Natural killer cell (primary cell): ENCODE measurements around the gene STARD10. TPM values are rescaled to one million over a fixed set of nuclear protein-coding genes. Genes with fewer than 3 reads are reported as not detected.

Source experiments
- ATAC-seq, 3 donors: fragments of 150-1000 bp in 2 of 3; fragments of 200-7000 bp in 1 of 3; cut with Tn5 transposase; 1 replicate in 1 of 3; 2 replicates in 2 of 3; pipeline ENCODE4 v1.10.0; 2021; ENCODE audit warnings: mild to moderate bottlenecking in 2 of 3, moderate library complexity in 2 of 3
- DNase-seq, 2 donors: peaks; one replicate each; pipeline versions ENCODE4 v3.0.0 to v3.0.0-alpha.2; 2013 to 2021; ENCODE audit warnings: mixed read lengths in 1 of 2
- H3K27ac ChIP-seq: one replicate; pipeline ENCODE4 v1.5.1; 2013; ENCODE audit warnings: mild to moderate bottlenecking, low read length
- H3K27me3 ChIP-seq: one replicate; pipeline ENCODE4 v1.6.1; 2013; ENCODE audit warnings: low read length; ENCODE audit not compliant: control insufficient read depth, insufficient read depth
- H3K36me3 ChIP-seq: one replicate; pipeline ENCODE4 v1.6.1; 2013; ENCODE audit warnings: low read length; ENCODE audit not compliant: control insufficient read depth, insufficient read depth
- H3K4me1 ChIP-seq: one replicate; pipeline ENCODE4 v1.6.1; 2013; ENCODE audit warnings: low read length; ENCODE audit not compliant: control insufficient read depth, insufficient read depth
- H3K4me3 ChIP-seq: one replicate; pipeline ENCODE4 v1.5.1; 2013; ENCODE audit warnings: low read length
- H3K9me3 ChIP-seq: one replicate; pipeline ENCODE4 v1.6.1; 2013; ENCODE audit warnings: low read length; ENCODE audit not compliant: control insufficient read depth, insufficient read depth
- H3K27ac Mint-ChIP-seq, 2 donors: one replicate each; pipeline ENCODE4 v1.8.0; 2022; ENCODE audit warnings: mild to moderate bottlenecking in 2 of 2, mixed read lengths in 2 of 2, moderate library complexity in 1 of 2
- H3K27me3 Mint-ChIP-seq, 2 donors: one replicate each; pipeline ENCODE4 v1.8.0; 2022; ENCODE audit warnings: low read depth in 2 of 2, mixed read lengths in 2 of 2
- H3K36me3 Mint-ChIP-seq: one replicate; pipeline ENCODE4 v1.8.0; 2022; ENCODE audit warnings: mixed read lengths
- H3K4me1 Mint-ChIP-seq, 2 donors: one replicate each; pipeline ENCODE4 v1.8.0; 2022; ENCODE audit warnings: mixed read lengths in 2 of 2
- H3K4me3 Mint-ChIP-seq: one replicate; pipeline ENCODE4 v1.8.0; 2022; ENCODE audit warnings: mild to moderate bottlenecking, moderate library complexity, mixed read lengths
- H3K9me3 Mint-ChIP-seq, 2 donors: one replicate each; pipeline ENCODE4 v1.8.0; 2022; ENCODE audit warnings: mixed read lengths in 2 of 2
- WGBS: methylation state at CpG from one replicate; pipeline ENCODE4 v1.1.7; 2013; ENCODE audit warnings: missing lambda C conversion rate; ENCODE audit not compliant: insufficient coverage; 5-methylcytosine and 5-hydroxymethylcytosine counted together
- intact Hi-C: fragments of 100-400 bp; cut with micrococcal nuclease; formaldehyde crosslinking; loops from one replicate; pipeline ENCODE4 v1.14.2; 2022
- total RNA-seq, 4 donors: library from RNA; stranded (reverse); fragments of 120-200 nt in 1 of 4; gene quantifications; one replicate each; pipeline versions ENCODE4 v1.2.3 to v1.2.4, GENCODE V29; 2013 to 2022
- TF ChIP-seq, protein P1 (sequence below): fragments of 200-600 bp; IDR thresholded peaks from one replicate; pipeline ENCODE4 v1.8.0; 2022; ENCODE audit warnings: antibody characterized with exemption

Gene STARD10
- total RNA-seq, 3 donors from 2014 or later (not counting 1 experiment from before 2014, with no cell fraction given), result 10.9 to 17.3 (median 11.7) TPM

DNA sequence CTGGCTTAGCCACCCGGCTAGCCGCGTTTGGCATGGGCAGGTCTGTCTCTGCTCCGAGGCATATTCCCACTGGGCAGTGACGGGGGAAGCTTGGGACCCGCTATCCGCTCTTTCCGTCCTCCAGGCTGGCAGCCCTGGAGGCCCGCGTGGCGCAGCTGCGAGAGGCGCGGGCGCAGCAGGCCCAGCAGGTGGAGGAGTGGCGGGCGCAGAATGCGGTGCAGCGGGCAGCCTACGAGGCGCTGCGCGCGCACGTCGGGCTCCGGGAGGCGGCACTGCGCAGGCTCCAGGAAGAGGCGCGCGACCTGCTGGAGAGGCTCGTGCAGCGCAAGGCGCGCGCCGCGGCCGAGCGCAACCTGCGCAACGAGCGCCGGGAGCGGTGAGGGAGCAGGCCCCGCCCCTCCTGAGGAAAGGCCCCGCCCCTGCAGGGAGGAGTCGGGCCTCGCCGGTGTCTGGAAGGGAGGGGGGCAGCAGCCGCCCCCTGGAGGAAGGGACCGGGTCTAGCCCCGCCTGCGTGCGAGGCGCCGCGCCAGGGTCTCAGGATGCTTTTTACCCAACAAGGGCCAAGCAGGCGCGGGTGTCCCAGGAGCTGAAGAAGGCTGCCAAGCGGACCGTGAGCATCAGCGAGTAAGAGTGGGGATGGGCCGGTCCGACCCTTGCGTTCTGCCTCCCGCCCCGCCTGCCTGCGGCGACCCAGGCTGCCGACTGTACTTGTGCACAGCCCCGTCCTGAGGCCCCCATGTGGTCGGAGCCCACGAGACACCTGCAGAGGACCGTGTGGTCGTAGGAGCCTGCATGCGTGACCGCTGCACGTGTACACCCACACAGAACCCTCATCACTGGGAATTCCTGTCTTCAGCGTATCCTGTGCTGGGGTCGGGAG is 28.3 kb upstream of the STARD10 start:
- no peak overlapping the region for H3K4me3 Mint-ChIP-seq
- no peaks in the 10 kb centered on the region for H3K9me3 ChIP-seq
- no peaks in the 10 kb centered on the region for H3K27me3 ChIP-seq
- intact Hi-C loops, result no loop called here
- ATAC-seq (peak; percentile 80 to 89 (median 88)), DNase-seq (peak; percentile 65 to 93)
- peaks cover 73% of the 10 kb centered on the region for H3K36me3 ChIP-seq
- H3K4me1 Mint-ChIP-seq, result peaks cover 11 to 25% of the 10 kb centered on the region in 2 donors
- H3K27ac Mint-ChIP-seq, result no peak overlapping the region
- no peaks in the 10 kb centered on the region for H3K27me3 Mint-ChIP-seq
- no peaks in the 10 kb centered on the region for H3K9me3 Mint-ChIP-seq
- TF ChIP-seq, protein P1, sequence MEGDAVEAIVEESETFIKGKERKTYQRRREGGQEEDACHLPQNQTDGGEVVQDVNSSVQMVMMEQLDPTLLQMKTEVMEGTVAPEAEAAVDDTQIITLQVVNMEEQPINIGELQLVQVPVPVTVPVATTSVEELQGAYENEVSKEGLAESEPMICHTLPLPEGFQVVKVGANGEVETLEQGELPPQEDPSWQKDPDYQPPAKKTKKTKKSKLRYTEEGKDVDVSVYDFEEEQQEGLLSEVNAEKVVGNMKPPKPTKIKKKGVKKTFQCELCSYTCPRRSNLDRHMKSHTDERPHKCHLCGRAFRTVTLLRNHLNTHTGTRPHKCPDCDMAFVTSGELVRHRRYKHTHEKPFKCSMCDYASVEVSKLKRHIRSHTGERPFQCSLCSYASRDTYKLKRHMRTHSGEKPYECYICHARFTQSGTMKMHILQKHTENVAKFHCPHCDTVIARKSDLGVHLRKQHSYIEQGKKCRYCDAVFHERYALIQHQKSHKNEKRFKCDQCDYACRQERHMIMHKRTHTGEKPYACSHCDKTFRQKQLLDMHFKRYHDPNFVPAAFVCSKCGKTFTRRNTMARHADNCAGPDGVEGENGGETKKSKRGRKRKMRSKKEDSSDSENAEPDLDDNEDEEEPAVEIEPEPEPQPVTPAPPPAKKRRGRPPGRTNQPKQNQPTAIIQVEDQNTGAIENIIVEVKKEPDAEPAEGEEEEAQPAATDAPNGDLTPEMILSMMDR, result no peak
- peaks cover 28% of the 10 kb centered on the region for H3K4me1 ChIP-seq
- H3K36me3 Mint-ChIP-seq, result no peaks in the 10 kb centered on the region
- H3K27ac ChIP-seq, result peak overlapping the region; percentile 7
- 71% methylated on average over 82 of the region's 82 CpGs for WGBS
- H3K4me3 ChIP-seq, result no peak overlapping the region

GRCh38 chr11:72821221-72821919 is 27.5 kb upstream of the STARD10 start:
- Histone ChIP-seq H3K4me1 (peaks cover 30% of the 10 kb centered on the region), H3K4me3 (no peak overlapping the region), H3K9me3 (no peaks in the 10 kb centered on the region), H3K36me3 (peaks cover 70% of the 10 kb centered on the region), H3K27me3 (no peaks in the 10 kb centered on the region), H3K27ac (no peak overlapping the region)
- TF ChIP-seq, protein P1, result no peak
- DNase-seq, result no peak
- Mint-ChIP-seq H3K4me3 (peak overlapping the region; percentile 25), H3K9me3 (no peaks in the 10 kb centered on the region), H3K27me3 (no peaks in the 10 kb centered on the region), H3K4me1 (peaks cover 16 to 33% of the 10 kb centered on the region in 2 donors), H3K27ac (no peak overlapping the region), H3K36me3 (no peaks in the 10 kb centered on the region)
- intact Hi-C loops, result no loop called here
- WGBS, result 97% methylated on average over 50 of the region's 50 CpGs
- ATAC-seq, result no peak

DNA sequence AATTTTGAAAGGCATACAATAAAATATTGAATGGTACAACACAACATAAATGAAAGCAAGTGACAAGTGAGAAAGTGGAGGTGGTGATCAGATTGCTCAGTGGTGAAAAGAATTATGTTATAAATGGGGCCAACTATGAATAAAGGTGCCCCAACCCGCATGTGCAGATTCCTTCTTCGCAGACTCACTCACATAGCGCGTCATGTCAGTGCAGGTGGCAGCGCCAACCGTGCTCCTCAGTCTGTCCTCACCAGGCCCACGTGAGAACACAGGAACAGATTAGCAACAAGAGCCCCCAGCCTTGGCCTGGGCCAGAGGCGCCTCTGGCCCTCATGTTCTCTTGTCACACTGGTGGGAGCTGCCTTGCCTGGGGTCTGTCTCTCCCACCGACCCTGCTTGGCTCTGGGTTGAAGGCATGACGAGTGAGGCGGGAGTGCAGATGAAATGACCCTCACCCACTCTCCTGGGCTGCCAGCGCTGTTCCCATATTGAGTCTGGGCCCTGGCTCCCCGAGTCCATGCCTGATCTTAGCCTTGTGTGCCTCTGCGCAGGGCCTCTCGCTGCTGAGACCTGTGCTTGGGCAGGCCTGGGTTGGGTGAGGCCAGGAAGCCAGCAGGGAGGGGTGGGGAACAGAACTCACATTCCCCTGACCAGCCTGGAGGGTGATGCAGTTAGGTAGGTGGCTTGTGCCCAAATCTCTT is 26.7 kb upstream of the STARD10 start:
- Histone ChIP-seq H3K4me1 (peaks cover 38% of the 10 kb centered on the region), H3K27me3 (no peaks in the 10 kb centered on the region), H3K27ac (no peak overlapping the region), H3K36me3 (peaks cover 67% of the 10 kb centered on the region), H3K9me3 (no peaks in the 10 kb centered on the region), H3K4me3 (no peak overlapping the region)
- Mint-ChIP-seq H3K4me3 (peak overlapping the region; percentile 25), H3K27ac (no peak overlapping the region), H3K4me1 (peaks cover 23 to 40% of the 10 kb centered on the region in 2 donors), H3K27me3 (no peaks in the 10 kb centered on the region), H3K36me3 (no peaks in the 10 kb centered on the region), H3K9me3 (no peaks in the 10 kb centered on the region)
- DNase-seq, result no peak
- TF ChIP-seq, protein P1, result no peak
- no peak for ATAC-seq
- intact Hi-C loops, result no loop called here
- 95% methylated on average over 15 of the region's 15 CpGs for WGBS
